Amygdala (tissue), 56 donors: ENCODE data around the gene ERAS.
"Not testable (repeated sequence)": the region's sequence is repeated elsewhere in the genome, so short reads cannot be mapped to it uniquely, and the experiment has no call there.

Source experiments
- DNase-seq, 56 donors: peaks; one replicate each; lab custom pipeline; 2025; lab: John Stamatoyannopoulos, UW

Gene ERAS

DNA sequence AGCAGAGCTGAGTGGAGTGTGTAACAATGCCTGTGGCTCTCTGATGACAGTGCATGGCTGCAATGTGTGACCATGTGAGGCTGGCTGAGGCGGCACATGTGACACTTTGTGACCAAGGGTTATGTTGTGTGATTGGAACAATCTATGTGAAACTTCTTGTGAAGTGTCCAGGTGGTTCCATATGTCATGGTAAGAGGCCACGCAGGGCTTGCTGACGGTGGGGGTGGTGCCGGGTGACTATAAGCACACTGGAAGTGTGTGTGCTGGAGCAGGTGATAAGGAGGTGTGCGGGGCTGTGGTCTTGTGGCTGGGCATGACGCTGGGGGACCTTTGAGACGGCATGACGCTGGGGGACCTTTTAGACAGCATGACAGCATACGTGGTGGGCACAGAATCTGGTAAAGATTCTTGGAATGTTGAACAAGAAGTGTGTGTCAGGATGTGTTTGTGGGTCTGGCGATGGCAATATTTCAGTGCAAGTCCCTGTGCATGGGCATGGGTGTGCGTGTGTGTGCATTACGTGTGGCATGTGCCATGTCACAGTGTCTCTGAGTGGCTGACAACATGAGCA is 31.9 kb upstream of the ERAS start:
- DNase-seq, result no peak

GRCh38 chrX:48794911-48795515 is 31.3 kb upstream of the ERAS start:
- no peak for DNase-seq

DNA sequence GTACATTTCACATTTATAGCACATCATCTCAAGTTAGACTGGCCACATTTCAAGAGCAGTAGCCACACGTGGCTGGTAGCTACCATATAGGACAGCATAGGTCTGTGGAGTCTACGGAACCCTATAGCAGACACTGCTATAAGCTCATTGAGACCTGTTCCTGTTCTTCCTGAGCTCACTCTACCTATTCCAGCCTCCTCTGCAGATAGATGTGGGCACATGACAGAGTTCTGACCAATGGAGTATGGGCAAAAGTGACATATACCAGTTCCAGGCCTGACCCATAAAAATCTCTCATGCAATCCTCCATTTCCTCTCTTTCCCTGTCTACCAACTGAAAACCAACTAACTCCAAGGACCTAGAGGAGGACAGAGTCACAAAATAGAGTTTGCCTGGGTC is 28.0 kb upstream of the ERAS start:
- DNase-seq, result no peak

DNA sequence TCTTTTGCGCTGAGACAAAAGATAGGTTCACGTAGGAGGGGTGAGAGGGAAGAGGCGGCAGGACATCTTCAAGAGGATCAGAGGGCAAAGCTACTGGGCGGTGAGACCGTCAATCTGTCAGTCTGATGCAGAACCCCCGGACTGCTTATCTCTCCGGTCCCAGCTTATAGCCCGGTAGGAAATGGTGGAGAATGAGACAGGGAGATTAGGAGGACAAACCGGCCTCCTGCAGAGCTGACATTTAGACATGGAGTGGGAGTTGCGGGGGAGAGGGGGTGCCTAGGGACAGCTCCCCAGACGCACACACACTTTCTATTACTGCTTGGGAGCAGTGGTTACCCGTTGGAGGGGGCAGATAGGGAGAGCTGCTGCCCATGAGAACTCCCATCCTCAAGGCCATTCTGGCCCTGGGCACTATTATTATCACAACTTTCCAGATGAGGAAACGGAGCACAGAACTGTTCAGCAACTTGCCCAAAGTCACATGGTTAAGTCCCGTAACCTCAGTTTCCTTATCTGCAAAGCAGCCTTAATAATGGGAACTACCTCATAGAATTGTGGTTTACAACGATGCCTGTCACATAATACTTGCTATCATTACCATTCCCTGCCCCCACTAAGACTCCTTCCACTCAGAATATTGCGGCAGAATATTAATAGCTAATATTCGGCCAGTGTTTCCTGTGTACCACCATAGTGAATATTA is 25.6 kb upstream of the ERAS start:
- DNase-seq, result peak in 3 of 56 donors; percentile 11 to 21 (median 16)

GRCh38 chrX:48801280-48802088 is 24.8 kb upstream of the ERAS start, which contains the start of gene HDAC6:
Gene HDAC6 (plus strand): TSS chrX:48802067. CDS start chrX:48802693, 626 bp downstream.
- peak; percentile 29 to 98 (median 93) for DNase-seq

DNA sequence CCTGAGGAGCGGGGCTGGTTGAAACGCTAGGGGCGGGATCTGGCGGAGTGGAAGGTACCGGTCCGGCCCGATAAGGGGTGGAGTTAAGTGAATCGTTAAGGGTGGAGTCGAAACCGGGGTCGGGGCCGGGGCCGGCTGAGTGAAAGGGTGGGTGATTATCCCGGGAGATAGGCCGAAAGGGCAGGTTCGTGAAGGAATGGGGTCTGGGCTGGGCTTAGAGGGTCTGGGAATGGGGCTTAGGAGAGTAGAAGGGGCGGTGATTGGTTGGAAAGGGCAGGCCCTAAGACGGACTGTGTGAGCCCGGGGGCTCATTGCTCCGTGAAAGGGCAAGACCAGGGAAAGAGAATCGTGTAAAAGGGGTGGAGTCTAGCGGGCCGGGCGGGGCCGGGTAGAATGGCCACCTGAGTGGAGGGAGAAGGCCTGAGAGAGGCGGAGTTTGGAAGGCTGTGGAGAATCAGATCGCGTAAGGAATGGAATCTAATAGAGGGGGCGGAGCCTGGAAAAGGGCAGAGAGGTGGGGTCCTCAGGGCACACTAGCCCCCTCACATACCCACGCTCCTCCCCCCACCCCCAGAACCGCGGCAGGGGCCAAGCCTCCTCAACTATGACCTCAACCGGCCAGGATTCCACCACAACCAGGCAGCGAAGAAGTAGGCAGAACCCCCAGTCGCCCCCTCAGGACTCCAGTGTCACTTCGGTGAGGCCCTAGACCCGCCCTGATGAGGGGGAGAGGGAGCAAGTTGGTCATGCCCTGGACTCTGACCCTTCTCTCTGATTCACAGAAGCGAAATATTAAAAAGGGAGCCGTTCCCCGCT is 24.0 kb upstream of the ERAS start:
- peak in 30 of 56 donors; percentile 7 to 65 (median 42) for DNase-seq

GRCh38 chrX:48802905-48803200 is 23.5 kb upstream of the ERAS start:
- DNase-seq, result no peak

DNA sequence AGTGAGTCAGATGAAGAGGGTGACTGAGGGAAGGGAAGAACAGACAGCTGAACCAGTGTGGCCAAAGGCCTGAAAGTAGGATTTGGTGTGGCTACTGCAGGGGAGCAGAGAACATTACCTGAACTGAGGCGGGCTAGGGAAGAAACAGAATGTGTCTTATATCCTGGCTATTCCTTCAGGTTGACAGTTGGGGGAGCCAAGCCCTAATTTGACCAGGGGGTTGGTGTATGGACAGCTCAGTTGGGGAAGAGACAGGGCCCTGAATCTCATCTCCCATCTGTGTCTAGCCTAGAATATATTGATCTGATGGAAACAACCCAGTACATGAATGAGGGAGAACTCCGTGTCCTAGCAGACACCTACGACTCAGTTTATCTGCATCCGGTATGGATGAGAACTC is 20.2 kb upstream of the ERAS start:
- DNase-seq, result no peak

DNA sequence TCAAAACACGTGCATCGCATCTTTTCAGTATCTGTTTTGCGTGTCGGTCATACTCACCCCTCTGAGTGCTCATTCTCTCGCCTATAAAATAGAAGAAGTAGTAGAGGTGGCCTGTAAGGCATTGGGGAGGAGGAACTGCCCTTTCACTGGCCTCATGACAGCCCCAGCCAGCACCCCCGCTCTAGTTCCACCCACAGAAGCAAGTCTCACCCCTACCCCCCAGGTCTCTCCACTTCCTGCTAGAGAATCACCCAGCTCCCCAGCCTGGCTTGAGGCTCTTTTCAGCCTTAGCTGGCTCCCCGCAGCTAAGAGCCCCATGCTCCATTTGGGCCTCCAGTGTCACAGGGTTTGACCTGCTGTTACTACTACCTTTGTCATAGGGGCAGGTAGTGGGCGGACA is 12.7 kb upstream of the ERAS start:
- peak in 1 of 56 donors; percentile 15 for DNase-seq

DNA sequence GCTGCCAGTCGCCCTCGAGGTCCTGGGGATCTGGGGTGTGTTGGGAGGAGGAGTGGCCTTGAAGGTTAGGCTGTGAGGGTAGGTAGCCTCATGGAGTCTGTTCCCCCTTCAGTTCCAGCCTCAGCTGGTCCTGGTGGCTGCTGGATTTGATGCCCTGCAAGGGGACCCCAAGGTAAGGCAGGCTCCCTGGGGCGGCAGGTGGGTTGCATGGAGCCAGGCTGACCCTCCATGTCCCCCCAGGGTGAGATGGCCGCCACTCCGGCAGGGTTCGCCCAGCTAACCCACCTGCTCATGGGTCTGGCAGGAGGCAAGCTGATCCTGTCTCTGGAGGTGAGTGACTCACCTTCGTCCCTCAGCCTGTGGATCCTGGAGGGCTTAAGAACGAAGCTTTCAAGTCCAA is 11.6 kb upstream of the ERAS start:
- no peak for DNase-seq

- no peak for DNase-seq
Observed at GRCh38 chrX:48815266-48815665, 11.0 kb upstream of the ERAS start.

- DNase-seq, result no peak
Observed at GRCh38 chrX:48816014-48816810, 10.1 kb upstream of the ERAS start.

DNA sequence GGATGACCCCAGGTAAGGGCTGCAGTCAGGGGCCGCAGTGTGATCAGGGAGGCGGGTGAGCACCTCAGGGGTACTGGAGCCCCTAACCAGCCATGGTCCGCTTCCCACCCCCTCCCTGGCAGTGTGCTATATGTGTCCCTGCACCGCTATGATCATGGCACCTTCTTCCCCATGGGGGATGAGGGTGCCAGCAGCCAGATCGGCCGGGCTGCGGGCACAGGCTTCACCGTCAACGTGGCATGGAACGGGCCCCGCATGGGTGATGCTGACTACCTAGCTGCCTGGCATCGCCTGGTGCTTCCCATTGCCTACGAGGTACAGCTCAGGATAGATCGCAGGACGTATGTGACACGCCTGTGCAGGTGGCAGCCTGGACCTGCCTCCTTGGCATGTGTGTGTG is 8.2 kb upstream of the ERAS start:
- DNase-seq, result no peak

- no peak for DNase-seq
Observed at GRCh38 chrX:48818866-48819265, 7.4 kb upstream of the ERAS start.

DNA sequence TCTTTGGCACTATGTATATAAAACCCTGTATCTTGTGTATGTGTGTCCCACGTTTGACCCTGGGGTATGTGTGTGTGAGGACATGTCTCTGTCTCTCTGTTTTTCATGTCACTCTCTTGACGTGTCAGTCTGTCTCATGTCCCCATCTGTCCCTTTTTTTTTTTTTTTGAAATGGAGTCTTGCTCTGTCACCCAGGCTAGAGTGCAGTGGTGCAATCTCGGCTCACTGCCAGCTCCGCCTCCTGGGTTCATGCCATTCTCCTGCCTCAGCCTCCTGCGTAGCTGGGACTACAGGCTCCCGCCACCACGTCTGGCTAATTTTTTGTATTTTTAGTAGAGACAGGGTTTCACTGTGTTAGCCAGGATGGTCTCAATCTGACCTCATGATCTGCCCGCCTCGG is 6.9 kb upstream of the ERAS start:
- not testable (repeated sequence) for DNase-seq

GRCh38 chrX:48823053-48823452 is 3.3 kb upstream of the ERAS start:
- peak in 7 of 56 donors; percentile 0 to 18 (median 10) for DNase-seq

DNA sequence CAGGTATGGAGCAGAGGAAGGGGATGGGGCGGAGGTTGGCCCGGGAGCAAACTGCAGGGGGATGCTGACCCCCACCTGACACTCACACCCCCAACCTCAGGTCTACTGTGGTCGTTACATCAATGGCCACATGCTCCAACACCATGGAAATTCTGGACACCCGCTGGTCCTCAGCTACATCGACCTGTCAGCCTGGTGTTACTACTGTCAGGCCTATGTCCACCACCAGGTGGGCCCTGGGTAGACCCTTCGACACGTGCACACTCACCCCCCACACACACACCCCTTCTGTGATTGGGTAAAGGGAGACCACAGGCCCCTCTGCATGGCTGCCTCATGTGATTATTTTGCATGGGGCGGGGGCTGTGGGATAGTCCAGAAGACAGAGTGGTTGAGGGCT is 2.2 kb upstream of the ERAS start:
- DNase-seq, result no peak

- no peak for DNase-seq
Observed at GRCh38 chrX:48826876-48827653, 752 bp downstream of the ERAS start.

DNA sequence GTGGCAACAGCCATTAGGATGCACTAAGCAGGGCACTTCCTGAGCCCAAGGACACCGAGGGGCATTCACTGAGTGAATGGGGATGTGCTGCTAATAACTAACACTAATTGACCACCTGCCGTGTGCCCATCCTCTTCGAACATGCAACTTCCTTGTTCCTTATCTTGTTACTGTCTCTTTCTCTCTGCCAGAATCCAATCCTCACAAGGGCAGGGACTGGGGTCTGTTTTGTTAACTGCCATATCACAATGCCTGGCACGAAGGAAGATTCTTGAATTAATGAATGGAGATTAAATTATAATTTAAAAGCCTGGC is 1.3 kb downstream of the ERAS start:
- DNase-seq, result no peak
